Body of pancreas (tissue), 4 donors: ENCODE results near the gene CER1. TPM values are rescaled to one million over a fixed set of nuclear protein-coding genes. Genes with fewer than 3 reads are reported as not detected.
A peak's percentile ranks its signal among the peaks of the same experiment; 100 is the strongest.

Experiments
- ATAC-seq: fragments of 150-250 bp; one replicate; pipeline ENCODE4 v1.9.1; 2016
- DNase-seq, 4 donors: peaks; one replicate each; pipeline ENCODE4 v3.0.0-alpha.2; 2019
- H3K27ac ChIP-seq, 4 donors: fragments of 200-600 bp; sonication (generic); 1 replicate in 3 of 4; 2 replicates in 1 of 4; pipeline versions ENCODE4 v1.5.1 to v1.6.1; 2016 to 2019; ENCODE audit warnings: mild to moderate bottlenecking in 1 of 4, mixed read lengths in 1 of 4, moderate library complexity in 1 of 4
- H3K27me3 ChIP-seq, 2 donors: fragments of 200-600 bp; sonication (generic); one replicate each; pipeline ENCODE4 v1.6.0; 2016; ENCODE audit warnings: mild to moderate bottlenecking in 1 of 2
- H3K36me3 ChIP-seq, 2 donors: fragments of 200-600 bp; sonication (generic); replicated peaks in 1 of 2; 2 replicates each; pipeline ENCODE4 v1.5.1; 2016; ENCODE audit warnings: low read depth in 2 of 2; ENCODE audit not compliant: insufficient read depth in 1 of 2
- H3K4me1 ChIP-seq: fragments of 200-600 bp; sonication (generic); one replicate; pipeline ENCODE4 v1.6.0; 2016
- H3K4me3 ChIP-seq, 2 donors: fragments of 200-600 bp; sonication (generic); 1 replicate in 1 of 2; 2 replicates in 1 of 2; pipeline ENCODE4 v1.5.1; 2016 to 2019
- H3K9me3 ChIP-seq, 3 donors: fragments of 200-600 bp; sonication (generic); 1 replicate in 2 of 3; 2 replicates in 1 of 3; pipeline ENCODE4 v1.5.1; 2016
- POLR2A ChIP-seq, 3 donors: fragments of 450-650 bp; IDR thresholded peaks; one replicate each; pipeline ENCODE4 v1.6.1; 2016; ENCODE audit warnings: antibody characterized with exemption in 3 of 3, mild to moderate bottlenecking in 2 of 3
- WGBS, 2 donors: methylation state at CpG; one replicate each; pipeline ENCODE4 v1.1.5; 2017; 5-methylcytosine and 5-hydroxymethylcytosine counted together
- intact Hi-C: fragments of 100-400 bp; cut with DNase I; formaldehyde crosslinking; loops from one replicate; pipeline ENCODE4 v1.15.1; 2023
- total RNA-seq, 2 donors: library from RNA; depleted of rRNA; stranded (reverse); fragments of >200 nt; gene quantifications; one replicate each; pipeline ENCODE4 v1.1.0, GENCODE V29; 2016
- TF ChIP-seq, protein P1 (sequence below), 7 experiments: fragments of 450-650 bp in 4 of 7; fragments of 200-600 bp in 3 of 7; sonication (generic) in 3 of 7; IDR thresholded peaks; one replicate each; pipeline ENCODE4 v1.5.1; 2016 to 2019; ENCODE audit warnings: antibody characterized with exemption in 7 of 7

Gene CER1
- total RNA-seq, 2 donors from 2014 or later: 2.0 TPM; not detected in 1

DNA sequence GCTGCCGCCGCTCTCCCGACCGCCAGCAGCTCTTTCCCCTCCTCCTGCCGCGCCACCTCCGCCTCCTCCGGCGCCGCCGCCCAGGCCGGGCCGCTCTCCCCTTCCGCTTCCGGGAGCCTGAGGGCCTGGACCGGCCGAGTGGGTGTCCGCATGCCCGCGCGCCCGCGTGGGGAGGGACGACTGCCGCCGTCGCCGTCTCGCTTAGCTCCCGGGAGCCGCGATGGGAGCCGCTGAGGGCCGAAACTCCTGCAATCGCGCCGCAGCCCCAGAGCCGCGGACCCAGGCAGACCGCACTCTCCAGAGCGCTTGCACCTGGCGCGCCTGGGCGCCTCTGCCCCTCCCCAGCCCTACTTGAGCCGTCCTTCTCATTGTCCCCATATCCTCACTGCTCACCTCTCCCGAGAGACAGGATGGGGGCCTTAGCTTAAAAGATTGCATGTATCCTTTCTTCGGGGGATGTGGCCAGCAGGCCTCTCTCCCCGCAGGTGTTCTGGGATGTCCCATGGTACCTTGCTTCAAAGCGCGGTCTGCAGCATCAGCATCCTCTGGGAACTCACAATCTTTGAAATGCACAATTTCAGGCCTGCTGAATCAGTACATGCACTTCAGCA, 29.2 kb downstream of the CER1 start, which contains the start of gene ZDHHC21:
Gene ZDHHC21 (minus strand): TSS at position 182 of the 611 bp plus-strand sequence. CDS start 19,092 bp downstream, outside the sequence.
- Histone ChIP-seq H3K27me3 (no peaks in the 10 kb centered on the region), H3K27ac (peak within 1 kb of the TSS; percentile 19 to 62 (median 45)), H3K4me3 (peak within 1 kb of the TSS; percentile 70 to 95), H3K9me3 (no peaks in the 10 kb centered on the region), H3K4me1 (peaks cover 9% of the 10 kb centered on the region), H3K36me3 (peaks cover 0 to 2% of the 10 kb centered on the region in 2 donors)
- DNase-seq (peak; percentile 74 to 81 (median 78)), ATAC-seq (peak; percentile 95)
- intact Hi-C loops: no loop called here
- WGBS, 2 donors: 1 to 17% methylated on average over 2 to 50 of the region's 50 CpGs
- peak; percentile 57 to 69 (median 63) for TF ChIP-seq POLR2A (IDR thresholded peaks at IDR 0.05)
- TF ChIP-seq, protein P1, sequence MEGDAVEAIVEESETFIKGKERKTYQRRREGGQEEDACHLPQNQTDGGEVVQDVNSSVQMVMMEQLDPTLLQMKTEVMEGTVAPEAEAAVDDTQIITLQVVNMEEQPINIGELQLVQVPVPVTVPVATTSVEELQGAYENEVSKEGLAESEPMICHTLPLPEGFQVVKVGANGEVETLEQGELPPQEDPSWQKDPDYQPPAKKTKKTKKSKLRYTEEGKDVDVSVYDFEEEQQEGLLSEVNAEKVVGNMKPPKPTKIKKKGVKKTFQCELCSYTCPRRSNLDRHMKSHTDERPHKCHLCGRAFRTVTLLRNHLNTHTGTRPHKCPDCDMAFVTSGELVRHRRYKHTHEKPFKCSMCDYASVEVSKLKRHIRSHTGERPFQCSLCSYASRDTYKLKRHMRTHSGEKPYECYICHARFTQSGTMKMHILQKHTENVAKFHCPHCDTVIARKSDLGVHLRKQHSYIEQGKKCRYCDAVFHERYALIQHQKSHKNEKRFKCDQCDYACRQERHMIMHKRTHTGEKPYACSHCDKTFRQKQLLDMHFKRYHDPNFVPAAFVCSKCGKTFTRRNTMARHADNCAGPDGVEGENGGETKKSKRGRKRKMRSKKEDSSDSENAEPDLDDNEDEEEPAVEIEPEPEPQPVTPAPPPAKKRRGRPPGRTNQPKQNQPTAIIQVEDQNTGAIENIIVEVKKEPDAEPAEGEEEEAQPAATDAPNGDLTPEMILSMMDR (IDR thresholded peaks at IDR 0.05): peak in 1 of 7 experiments; percentile 8

DNA sequence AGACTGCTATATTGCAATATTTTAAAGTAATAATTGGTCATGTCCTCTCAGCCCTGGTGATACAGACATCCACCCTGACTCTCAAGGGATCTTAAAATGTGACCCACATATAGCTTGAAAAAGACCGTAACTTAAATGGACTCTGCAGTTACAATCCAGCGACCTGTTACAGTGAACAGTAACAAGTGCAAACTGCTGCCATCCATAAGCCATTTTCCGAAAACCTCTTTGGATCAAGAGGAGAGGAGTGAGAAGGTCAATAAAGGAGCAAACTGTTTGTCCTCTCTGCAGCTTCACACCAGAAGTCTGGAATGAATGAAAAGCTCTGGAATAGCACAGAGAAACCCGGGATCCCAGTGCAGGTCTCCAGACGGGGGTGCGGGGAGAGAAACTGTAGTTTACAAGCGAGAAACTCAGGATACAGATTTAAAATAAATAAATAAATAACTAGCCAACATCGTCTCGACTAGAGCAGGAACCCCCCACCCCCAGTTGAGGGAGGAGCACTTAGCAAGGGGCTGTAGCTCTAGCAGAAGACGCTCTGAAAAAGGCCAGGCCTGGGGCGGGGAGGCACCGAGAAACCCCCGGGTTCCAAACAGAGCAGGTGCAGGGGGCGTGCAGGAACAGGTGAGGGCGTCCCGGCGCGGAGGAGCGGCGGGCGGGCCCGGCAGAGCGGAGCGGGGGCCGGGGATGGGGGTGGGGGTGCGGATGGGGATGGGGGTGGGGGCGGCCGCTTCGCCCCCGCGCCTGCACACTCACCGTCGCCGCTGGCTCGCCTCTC, 29.9 kb downstream of the CER1 start:
- TF ChIP-seq POLR2A (IDR thresholded peaks at IDR 0.05): no peak
- TF ChIP-seq, protein P1 (IDR thresholded peaks at IDR 0.05): no peak
- no peaks in the 10 kb centered on the region for H3K27me3 ChIP-seq
- DNase-seq: peak in 2 of 4 donors; percentile 11 to 26
- 2% methylated on average over 15 to 35 of the region's 35 CpGs for WGBS, 2 donors
- no peaks in the 10 kb centered on the region for H3K9me3 ChIP-seq
- peaks cover 9% of the 10 kb centered on the region for H3K4me1 ChIP-seq
- intact Hi-C loops: no loop called here
- H3K36me3 ChIP-seq: peaks cover 0 to 2% of the 10 kb centered on the region in 2 donors
- H3K4me3 ChIP-seq: peak overlapping the region; percentile 70 to 95
- peak; percentile 3 for ATAC-seq
- H3K27ac ChIP-seq: peak overlapping the region in 3 of 4 donors; percentile 19 to 62 (median 47)

DNA sequence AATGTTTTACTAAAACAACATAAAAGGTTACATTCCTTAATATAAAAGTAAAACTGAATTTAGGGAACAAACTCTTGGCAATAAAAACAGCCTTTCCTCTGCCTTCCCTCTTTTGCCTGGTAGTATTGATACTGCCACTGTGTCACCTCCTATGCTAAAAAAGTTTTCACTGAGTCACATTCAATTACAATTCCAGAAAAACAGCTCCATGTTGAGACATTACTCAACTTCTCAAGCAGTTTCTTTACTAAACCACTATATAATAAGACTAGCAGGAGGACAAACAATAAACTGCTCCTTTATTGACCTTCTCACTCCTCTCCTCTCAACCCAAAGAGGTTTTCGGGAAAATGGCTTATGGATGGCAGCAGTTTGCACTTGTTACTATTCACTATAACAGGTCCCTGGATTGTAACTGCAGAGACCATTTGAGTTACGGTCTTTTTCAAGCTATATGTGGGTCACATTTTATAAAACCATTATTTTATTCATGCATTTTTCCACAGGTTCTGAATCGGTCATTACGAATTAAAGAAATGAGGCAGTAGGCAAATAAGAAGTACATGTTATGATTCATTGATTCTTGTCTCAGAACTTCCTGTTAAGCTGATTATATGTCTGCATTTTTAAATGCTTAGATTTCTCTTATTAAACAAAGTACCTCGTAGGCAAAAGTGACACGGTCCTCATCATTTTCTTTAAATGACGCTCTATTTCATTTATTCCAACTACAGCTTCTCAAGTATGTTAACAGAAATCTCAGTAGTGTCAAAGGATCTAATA, 31.4 kb downstream of the CER1 start:
- Histone ChIP-seq H3K4me3 (no peak overlapping the region), H3K9me3 (no peaks in the 10 kb centered on the region), H3K27ac (no peak overlapping the region), H3K36me3 (peaks cover 0 to 2% of the 10 kb centered on the region in 2 donors), H3K27me3 (no peaks in the 10 kb centered on the region), H3K4me1 (peaks cover 9% of the 10 kb centered on the region)
- DNase-seq (no peak), ATAC-seq (no peak)
- intact Hi-C loops: no loop called here
- WGBS, 2 donors: 75 to 76% methylated on average over 7 of the region's 7 CpGs
- no peak for TF ChIP-seq POLR2A (IDR thresholded peaks at IDR 0.05)
- TF ChIP-seq, protein P1 (IDR thresholded peaks at IDR 0.05): no peak

DNA sequence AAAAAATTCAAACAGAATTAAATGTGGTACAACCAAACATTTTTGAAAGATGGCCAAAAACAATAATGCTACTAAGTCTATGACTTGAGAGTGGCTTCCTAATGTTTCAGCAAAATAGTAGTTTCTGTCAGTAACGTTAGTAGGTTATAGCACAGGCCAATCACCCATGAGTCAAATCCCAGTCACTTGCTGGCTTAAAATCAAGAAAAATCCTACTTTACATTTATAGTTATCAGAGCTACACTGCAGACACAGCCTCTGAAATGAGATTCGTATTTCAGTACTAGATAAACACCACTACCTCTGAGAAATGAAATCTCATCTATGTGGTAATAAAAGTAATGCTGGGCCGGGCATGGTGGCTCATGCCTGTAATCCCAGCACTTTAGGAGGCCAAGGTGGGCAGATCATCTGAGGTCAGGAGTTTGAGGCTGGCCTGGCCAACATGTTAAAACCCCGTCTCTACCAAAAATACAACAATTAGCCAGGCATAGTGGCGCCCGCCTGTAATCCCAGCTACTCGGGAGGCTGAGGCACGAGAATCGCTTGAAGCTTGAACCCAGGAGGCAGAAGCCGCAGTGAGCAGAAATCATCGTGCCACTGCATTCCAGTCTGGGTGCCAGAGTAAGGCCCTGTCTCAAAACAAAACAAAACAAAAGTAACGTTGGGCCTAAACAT, 35.4 kb downstream of the CER1 start:
- H3K4me3 ChIP-seq: no peak overlapping the region
- peaks cover 0 to 2% of the 10 kb centered on the region in 2 donors for H3K36me3 ChIP-seq
- no peaks in the 10 kb centered on the region for H3K9me3 ChIP-seq
- WGBS, 2 donors: 90 to 92% methylated on average over 12 of the region's 12 CpGs
- no peak for ATAC-seq
- H3K27ac ChIP-seq: no peak overlapping the region
- TF ChIP-seq POLR2A (IDR thresholded peaks at IDR 0.05): no peak
- TF ChIP-seq, protein P1 (IDR thresholded peaks at IDR 0.05): no peak
- intact Hi-C loops: no loop called here
- DNase-seq: no peak
- peaks cover 5% of the 10 kb centered on the region for H3K4me1 ChIP-seq
- H3K27me3 ChIP-seq: no peaks in the 10 kb centered on the region
